Osteocyte (in vitro differentiated cells): ENCODE measurements around the gene STX10. TPM values are rescaled to one million over a fixed set of nuclear protein-coding genes. Genes with fewer than 3 reads are reported as not detected.
"Not testable (repeated sequence)": the region's sequence is repeated elsewhere in the genome, so short reads cannot be mapped to it uniquely, and the experiment has no call there.

Source experiments
- DNase-seq: peaks from one replicate; pipeline ENCODE4 v3.0.0; 2021; ENCODE audit warnings: mixed read lengths; ENCODE audit not compliant: unreplicated experiment; ENCODE audit errors: extremely low spot score
- H3K27ac Mint-ChIP-seq: one replicate; pipeline ENCODE4 v1.8.0; 2021; ENCODE audit warnings: mild to moderate bottlenecking, mixed read lengths; ENCODE audit not compliant: unreplicated experiment
- H3K27me3 Mint-ChIP-seq: one replicate; pipeline ENCODE4 v1.8.0; 2021; ENCODE audit warnings: mixed read lengths; ENCODE audit not compliant: unreplicated experiment
- H3K36me3 Mint-ChIP-seq: one replicate; pipeline ENCODE4 v1.8.0; 2021; ENCODE audit warnings: mixed read lengths; ENCODE audit not compliant: unreplicated experiment
- H3K4me1 Mint-ChIP-seq: one replicate; pipeline ENCODE4 v1.8.0; 2021; ENCODE audit warnings: mixed read lengths; ENCODE audit not compliant: unreplicated experiment
- H3K4me3 Mint-ChIP-seq: one replicate; pipeline ENCODE4 v1.8.0; 2021; ENCODE audit warnings: mild to moderate bottlenecking, moderate library complexity, mixed read lengths; ENCODE audit not compliant: unreplicated experiment
- H3K9me3 Mint-ChIP-seq: one replicate; pipeline ENCODE4 v1.8.0; 2021; ENCODE audit warnings: mixed read lengths; ENCODE audit not compliant: unreplicated experiment
- total RNA-seq: library from RNA; stranded (reverse); gene quantifications from 2 replicates; pipeline ENCODE4 v1.2.1, GENCODE V29; 2021
- TF ChIP-seq, protein P1 (sequence below): fragments of 200-600 bp; sonication (generic); IDR thresholded peaks from 2 replicates; pipeline ENCODE4 v1.5.0; 2021; ENCODE audit warnings: antibody characterized with exemption, mild to moderate bottlenecking, moderate library complexity

STX10 gene
- total RNA-seq, 1 donor from 2014 or later: 50.5 TPM

- H3K27ac Mint-ChIP-seq: peak overlapping the region; percentile 100
- no peaks in the 10 kb centered on the region for H3K9me3 Mint-ChIP-seq
- peak overlapping the region; percentile 99 for H3K4me3 Mint-ChIP-seq
- H3K27me3 Mint-ChIP-seq: no peaks in the 10 kb centered on the region
- TF ChIP-seq, protein P1, sequence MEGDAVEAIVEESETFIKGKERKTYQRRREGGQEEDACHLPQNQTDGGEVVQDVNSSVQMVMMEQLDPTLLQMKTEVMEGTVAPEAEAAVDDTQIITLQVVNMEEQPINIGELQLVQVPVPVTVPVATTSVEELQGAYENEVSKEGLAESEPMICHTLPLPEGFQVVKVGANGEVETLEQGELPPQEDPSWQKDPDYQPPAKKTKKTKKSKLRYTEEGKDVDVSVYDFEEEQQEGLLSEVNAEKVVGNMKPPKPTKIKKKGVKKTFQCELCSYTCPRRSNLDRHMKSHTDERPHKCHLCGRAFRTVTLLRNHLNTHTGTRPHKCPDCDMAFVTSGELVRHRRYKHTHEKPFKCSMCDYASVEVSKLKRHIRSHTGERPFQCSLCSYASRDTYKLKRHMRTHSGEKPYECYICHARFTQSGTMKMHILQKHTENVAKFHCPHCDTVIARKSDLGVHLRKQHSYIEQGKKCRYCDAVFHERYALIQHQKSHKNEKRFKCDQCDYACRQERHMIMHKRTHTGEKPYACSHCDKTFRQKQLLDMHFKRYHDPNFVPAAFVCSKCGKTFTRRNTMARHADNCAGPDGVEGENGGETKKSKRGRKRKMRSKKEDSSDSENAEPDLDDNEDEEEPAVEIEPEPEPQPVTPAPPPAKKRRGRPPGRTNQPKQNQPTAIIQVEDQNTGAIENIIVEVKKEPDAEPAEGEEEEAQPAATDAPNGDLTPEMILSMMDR: no peak
- no peak for DNase-seq
- peaks cover 9% of the 10 kb centered on the region for H3K36me3 Mint-ChIP-seq
- peaks cover 23% of the 10 kb centered on the region for H3K4me1 Mint-ChIP-seq
These were observed 893 bp upstream of the STX10 start for GRCh38 chr19:13150931-13151604.

GRCh38 chr19:13149628-13150186, 468 bp downstream of the STX10 start:
- peaks cover 15% of the 10 kb centered on the region for H3K4me1 Mint-ChIP-seq
- DNase-seq: no peak
- no peaks in the 10 kb centered on the region for H3K27me3 Mint-ChIP-seq
- TF ChIP-seq, protein P1: no peak
- no peaks in the 10 kb centered on the region for H3K9me3 Mint-ChIP-seq
- H3K27ac Mint-ChIP-seq: peak overlapping the region; percentile 100
- peaks cover 7% of the 10 kb centered on the region for H3K36me3 Mint-ChIP-seq
- peak overlapping the region; percentile 99 for H3K4me3 Mint-ChIP-seq

DNA sequence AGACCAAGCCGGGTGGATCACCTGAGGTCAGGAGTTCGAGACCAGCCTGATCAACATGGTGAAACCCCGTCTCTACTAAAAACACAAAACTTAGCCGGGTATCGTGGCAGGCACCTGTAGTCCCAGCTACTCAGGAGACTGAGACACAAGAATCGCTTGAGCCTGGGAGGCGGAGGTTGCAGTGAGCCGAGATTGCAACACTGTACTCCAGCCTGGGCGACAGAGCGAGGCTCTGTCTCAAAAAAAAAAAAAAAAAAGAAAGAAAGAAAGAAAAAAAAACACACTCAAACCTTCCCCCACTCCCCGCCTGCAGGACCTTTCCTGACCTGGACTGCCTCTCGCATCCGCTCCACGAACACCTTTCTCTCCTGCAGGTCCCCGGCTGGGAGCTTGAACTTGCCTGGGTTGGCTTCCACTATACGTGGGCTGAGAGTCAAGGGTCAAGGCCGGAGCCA, 975 bp downstream of the STX10 start:
- Mint-ChIP-seq H3K27ac (peak overlapping the region; percentile 76), H3K4me1 (peaks cover 15% of the 10 kb centered on the region), H3K4me3 (peak overlapping the region; percentile 99)
- H3K27me3 Mint-ChIP-seq, DNase-seq, H3K36me3 Mint-ChIP-seq, H3K9me3 Mint-ChIP-seq: not testable (repeated sequence)

DNA sequence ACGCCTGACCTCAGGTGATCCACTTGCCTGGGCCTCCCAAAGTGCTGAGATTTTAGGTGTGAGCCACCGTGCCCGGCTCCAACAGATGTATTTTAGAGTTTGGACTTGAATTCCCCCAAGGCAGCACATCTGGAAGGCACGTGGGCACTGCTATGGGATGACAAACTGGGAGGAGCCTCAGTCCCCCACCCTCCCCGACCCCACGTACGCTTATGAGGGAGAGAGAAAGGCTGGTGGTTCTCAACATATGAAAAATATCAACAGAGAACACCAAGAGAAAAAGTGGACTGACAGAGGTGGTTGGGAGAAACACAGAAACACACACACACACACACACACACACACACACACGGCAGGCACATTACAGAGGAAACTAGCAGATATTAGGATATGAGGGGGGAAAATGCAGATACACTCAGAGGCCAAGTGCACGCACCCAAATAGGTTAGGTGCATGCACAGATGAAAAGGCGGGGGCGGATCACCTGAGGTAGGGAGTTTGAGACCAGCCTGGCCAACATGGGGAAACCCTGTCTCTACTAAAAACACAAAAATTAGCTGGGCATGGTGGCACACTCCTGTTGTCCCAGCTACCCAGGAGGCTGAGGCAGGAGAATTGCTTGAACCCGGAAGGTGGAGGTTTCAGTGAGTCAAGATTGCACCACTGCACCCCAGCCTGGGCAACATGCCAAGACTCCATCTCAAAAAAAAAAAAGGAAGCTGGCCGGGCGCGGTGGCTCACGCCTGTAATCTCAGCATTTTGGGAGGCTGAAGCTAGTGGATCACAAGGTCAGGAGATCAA, 3.2 kb downstream of the STX10 start:
- no peak overlapping the region for H3K4me3 Mint-ChIP-seq

GRCh38 chr19:13139633-13140311, 10.4 kb downstream of the STX10 start:
- no peaks in the 10 kb centered on the region for H3K9me3 Mint-ChIP-seq
- no peaks in the 10 kb centered on the region for H3K27me3 Mint-ChIP-seq
- H3K27ac Mint-ChIP-seq: peak overlapping the region; percentile 82
- no peak for DNase-seq
- H3K36me3 Mint-ChIP-seq: peaks cover 7% of the 10 kb centered on the region
- H3K4me1 Mint-ChIP-seq: peaks cover 20% of the 10 kb centered on the region
- TF ChIP-seq, protein P1: no peak
- peak overlapping the region; percentile 20 for H3K4me3 Mint-ChIP-seq

More for the DNA sequence above, 3.2 kb downstream of the STX10 start:
- Mint-ChIP-seq H3K27ac (no peak overlapping the region), H3K9me3 (no peaks in the 10 kb centered on the region), H3K4me1 (peaks cover 26% of the 10 kb centered on the region), H3K36me3 (no peaks in the 10 kb centered on the region), H3K27me3 (no peaks in the 10 kb centered on the region)
- TF ChIP-seq, protein P1: no peak
- no peak for DNase-seq
